OCI-M2 (cell line): ENCODE data around the gene LRRC4C.

Source experiments
- DNase-seq: peaks from one replicate; lab custom pipeline; 2025; ENCODE audit not compliant: unreplicated experiment; lab: John Stamatoyannopoulos, UW

LRRC4C gene

DNA sequence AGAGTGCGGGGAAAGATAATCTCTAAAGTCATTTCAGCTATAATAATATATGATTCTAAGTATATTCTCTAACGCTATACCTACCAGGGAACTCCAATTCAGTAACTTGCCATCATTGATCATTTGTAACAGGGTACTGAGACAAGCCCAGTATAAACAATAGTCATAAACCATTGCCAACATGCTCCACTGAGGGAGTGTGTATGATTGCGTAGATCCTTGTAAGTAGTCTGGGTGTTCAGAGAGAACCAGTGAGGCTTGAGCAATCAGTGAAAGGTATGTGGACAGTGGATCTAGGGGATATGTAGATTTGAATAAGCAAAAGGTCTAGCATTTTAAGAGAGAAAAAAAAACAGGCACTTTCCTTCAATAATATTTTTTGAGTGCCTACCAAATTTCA lies 1326.0 kb downstream of the LRRC4C start:
- DNase-seq: no peak

DNA sequence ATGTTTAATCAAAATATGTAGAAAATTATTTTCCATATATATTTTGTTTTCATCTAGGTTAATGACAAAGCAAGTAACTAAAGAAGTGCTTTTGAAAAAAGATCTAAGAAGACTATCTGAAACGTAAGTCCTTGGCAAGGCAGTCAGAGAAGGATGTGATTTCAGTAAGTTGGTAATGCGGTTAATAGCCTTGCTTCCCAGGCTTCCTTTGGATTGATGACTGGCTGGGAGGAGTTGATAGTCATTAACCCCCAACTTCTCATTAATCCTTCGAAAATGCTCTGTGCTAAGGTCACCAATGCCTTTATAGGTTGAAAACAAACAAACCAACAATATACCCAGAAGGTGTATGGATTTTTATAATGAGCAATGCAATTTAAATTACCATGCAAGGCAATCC lies 1326.5 kb downstream of the LRRC4C start:
- DNase-seq: no peak

DNA sequence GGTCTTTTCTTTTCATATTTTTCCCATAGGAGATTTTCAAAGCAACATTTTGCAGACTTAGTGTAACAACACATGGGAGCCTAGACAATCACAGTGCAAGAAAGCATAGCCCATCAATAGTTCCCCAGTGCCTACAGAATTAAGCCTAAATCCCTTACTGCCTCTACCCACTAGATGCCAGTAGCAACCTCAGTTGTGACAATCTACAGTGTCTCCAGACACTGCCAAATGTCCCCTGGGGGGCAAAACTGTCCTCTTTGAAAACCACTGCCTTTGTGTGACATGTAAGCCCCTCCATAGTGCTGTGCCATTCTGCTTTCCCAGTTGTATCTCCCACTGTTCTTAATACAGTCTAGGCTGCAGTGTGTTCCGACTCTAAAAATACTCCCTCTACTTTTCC lies 1329.0 kb downstream of the LRRC4C start:
- DNase-seq: no peak

DNA sequence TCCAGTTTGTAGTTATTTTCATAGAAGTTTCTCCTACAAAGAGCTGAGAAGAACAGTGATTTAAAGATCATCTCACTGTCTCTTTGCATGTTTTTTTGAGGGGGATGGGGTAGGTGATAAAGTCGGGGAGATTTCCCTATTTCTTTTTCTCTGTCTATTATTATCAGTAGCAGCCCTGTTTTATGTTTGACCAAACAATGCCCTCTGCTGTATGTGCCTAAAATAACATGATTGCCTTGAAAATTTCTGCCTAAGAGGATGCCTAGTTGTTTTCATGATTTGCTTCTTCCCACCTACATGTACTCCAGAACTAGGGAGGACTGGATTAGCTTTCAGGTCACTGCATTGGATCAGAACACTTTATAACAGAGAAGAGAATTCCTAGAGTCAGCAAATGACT lies 1330.2 kb downstream of the LRRC4C start:
- no peak for DNase-seq

DNA sequence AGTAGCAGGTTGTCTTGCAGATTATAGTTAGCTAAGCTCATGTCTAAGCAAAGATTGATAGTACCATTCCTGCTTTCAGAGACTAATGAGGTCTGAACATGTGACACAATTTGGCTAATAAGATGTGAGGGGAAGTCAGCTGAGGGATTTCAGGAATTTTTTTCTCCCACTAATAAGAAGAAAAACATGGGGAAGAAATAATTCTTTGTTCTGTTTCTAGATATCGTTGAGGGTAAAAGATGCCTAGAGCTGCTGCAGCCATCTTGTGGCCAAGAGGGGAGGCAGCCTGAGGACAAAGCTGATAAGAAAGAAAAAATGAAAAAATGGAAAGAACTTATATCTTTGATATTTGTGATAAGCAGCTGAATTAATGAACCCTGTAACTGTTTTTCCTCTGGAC lies 1334.4 kb downstream of the LRRC4C start:
- DNase-seq: no peak

DNA sequence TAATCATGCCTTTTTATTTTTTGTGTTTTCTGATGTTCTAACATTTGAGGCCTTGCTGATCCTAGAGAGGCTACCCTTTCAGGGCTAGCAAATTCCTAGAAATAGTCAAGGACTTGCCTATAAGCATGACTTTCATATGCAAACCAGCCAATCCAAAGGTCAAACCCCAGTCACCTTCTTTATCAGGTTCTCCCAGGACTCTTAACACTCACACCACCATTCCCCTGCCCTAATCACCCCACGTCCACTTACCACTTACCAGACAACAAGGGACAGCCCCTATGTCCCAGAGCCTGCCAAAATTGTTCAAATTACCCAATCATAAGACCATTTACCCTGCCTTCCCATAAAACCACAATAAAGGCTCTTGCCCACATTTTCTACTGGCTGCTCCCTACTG lies 1339.8 kb downstream of the LRRC4C start:
- no peak for DNase-seq

DNA sequence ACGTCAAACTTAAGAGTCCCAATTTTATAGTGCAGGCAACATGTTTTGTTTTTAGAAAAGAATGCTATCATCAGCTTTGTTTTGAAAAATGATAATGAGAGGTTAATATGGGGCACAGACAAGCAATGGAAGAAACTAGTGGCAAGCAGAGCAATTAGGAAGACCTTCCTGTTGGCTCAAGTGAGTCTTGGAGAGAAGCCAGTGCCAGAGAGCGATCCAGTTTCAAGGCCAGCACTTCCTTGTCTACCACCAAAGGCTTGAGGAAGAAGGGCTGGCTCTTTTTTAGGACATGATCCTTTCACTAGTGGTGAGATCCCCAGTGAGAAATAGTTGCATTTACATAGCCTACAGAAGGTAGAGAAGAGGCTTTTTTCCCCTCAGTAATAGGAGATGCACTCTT lies 1340.7 kb downstream of the LRRC4C start:
- no peak for DNase-seq

DNA sequence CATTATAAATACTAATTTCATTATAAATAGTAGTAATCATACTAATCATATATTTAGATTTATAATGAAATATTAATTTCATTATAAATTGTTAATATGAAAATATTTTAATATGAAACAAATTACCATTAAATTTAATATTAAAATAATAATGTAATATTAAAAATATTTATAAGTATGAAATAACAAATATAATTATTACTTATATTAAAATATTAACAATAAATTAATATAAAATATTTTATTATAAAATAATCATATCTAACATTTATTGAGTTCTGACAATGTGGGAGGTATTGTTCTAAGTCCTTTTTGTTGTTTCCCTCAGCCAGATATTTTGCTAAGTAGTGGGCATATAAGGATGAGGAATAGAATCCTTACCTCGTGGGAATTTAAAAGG lies 1341.4 kb downstream of the LRRC4C start:
- no peak for DNase-seq

DNA sequence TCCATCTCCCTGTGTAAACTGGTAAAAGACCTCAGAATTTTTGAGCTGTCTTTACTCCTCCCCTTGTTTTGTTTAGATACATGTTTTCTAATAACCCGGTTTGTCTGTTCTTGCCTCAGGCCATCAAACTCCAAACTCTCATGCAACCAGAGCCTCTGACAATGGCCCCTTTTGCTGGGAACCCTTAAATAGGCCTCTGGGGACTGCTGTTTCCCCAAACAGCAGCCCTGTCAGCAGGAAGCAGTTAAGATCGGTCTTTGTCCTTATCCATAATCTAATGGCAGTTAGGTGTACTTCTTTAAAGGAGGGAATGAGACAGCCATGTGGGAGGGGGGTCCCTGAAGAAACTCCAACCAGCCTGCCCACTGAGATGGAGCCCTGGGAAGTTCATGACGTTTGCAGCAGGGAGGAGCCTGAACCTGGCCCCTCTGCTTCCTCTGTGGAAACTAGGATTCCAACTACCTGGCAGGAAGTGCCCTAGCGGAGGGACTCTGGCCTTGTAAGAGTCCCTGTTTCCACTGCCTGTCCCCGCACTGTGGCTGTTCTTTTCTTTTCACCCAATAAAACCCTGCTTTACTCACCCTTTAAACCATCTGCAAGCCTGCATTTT lies 1354.4 kb downstream of the LRRC4C start:
- DNase-seq: no peak

DNA sequence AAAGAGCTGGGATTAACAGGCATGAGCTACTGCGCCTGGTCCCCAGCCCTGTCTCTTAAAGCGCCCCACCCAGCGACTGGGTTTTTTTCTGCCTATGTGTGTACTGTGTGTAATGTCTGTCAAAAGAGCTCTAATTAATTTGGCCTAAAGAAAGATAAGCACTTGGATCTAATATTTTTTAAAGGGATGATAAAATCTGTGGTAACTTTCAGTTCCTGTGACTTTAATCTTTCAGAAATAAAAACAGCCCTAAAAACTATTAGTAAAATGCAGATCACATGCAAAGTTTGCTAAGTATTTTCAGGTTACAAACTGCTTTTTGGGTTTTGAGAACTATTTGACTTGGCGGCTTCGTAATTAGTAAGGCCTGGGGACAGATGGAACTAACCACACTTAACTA lies 1358.7 kb downstream of the LRRC4C start:
- no peak for DNase-seq

DNA sequence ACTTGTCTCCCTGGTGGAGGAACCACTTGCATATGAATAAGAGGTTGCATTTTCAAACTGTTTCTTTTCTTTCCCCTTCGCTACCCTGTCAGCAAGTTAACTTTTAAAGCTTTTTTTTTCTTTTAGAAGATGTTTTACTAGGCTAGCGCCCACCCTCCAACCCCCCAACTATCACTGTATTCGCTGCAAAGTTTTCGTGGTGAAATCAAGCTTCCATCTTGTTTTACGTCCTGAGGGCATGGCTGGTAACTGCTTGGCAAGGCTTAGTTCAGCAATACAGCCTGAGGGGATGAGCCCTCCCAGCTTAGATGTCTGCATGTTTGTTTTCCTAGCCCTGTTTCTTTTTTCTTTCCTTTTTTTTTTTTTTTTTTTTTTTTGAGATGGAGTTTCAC lies 1359.3 kb downstream of the LRRC4C start:
- no peak for DNase-seq

DNA sequence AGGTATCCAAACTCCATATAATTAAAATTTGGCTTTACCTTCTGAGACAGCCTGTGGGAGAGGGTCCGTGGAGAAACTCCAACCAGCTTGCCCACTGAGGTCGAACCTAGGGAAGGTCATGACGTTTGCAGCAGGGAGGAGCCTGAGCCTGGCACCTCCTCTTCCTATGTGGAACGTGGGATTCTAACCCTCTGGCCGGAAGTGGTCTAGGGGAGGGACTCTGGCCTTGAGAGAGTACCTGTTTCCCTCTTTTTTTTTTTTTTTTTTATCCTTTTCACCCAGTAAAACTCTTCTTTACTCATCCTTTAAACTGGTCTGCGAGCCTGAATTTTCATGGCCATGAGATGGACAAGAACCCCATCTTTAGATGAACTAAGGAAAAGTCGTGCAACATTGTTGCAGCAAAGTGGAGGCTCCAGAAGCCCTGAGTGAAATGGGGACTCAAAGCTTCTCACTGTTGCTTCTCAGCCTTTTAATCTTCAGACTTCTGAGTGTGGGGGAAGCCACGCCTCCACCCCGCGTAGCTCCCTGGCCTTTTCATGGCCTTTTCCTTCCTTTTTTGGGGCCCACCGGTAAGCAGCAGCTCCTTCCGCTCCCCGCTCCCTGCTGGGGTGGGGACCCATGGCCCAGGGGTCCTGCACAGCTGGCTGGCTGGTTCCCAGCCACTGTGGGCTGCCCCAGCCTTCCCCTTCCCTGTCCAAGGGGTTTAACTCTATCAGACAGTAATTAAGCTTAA lies 1359.9 kb downstream of the LRRC4C start:
- DNase-seq: no peak

DNA sequence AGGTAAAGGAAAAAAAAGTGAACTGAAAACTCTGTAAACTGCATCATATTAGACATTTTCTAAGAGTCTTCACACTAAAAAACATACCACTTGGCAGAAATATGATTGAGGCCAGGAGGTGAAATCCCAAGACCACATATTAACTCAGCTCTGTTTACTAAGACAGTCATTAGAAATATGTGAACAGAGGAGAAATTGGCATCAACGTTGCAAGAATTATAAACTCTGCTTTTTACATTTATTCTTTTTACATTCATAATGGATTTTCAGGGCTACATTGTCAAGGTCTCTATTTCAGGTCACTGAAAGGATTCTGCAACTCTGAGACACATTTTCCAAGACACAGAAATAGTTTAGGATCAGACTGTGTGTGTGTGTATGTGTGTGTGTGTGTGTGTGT lies 1364.0 kb downstream of the LRRC4C start:
- DNase-seq: no peak

DNA sequence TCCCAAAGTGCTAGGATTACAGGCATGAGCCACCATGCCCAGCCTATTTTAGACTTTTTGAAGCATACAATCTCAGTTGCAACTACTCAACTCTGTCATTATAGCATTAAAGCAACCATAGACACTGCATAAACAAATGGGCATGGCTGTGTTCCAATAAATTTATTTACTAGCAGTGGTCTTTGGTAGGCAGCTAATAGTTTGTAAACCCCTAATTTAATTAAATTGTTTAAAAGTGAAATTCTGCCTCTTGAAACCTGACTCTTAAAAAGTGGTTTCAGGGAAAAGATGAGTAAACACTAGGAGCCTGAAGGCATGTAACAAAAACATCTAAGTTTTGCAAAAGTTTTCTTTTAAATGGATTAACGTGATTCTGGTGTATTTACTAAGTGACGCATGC lies 1364.5 kb downstream of the LRRC4C start:
- no peak for DNase-seq

DNA sequence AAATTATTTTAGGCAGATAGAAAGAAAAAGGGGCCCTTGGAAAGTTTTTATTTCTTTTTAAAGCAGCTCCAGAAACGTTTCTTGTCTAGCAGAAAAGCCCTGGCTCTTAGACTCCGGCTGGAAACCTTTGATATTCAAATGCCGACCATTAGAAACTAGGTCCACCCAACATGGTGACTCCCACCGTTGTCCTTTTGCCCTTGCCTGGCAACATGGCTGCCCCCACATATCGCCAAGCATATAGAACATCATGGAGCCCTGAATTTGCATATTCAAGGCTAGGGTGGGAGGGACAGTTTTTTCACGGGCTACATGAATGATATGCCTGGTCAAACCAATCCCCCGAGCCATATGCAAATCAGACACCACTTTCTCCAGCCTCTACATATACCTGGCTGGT lies 1379.0 kb downstream of the LRRC4C start:
- DNase-seq: no peak
